ENCODE measurements around the gene PDIA6.
A peak's percentile ranks its signal among the peaks of the same experiment; 100 is the strongest.
"Not testable (repeated sequence)": the region's sequence is repeated elsewhere in the genome, so short reads cannot be mapped to it uniquely, and the experiment has no call there.

The PDIA6 gene

DNA sequence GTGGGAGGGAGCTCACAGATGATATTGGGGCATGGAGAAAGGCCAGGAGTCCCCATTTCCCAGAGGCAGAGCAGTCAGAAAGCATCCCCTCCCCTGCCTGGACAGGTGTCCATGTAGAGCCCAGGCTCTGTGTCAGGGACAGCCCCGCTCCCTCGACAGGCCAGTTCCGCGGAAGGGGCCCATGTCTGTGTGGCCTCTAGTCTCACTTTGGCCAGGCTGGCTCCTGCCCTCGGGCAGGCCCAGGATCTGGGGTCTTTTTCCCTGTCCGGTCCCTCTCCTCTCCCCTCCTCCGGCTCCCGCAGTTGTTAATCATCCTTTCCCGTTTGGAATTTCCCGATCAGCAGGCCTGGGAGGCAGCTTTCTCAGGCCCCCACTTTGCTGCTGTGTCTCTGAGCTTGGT is 20.4 kb upstream of the PDIA6 start:
- no peak for DNase-seq (ENCODE audit: low read depth)

DNA sequence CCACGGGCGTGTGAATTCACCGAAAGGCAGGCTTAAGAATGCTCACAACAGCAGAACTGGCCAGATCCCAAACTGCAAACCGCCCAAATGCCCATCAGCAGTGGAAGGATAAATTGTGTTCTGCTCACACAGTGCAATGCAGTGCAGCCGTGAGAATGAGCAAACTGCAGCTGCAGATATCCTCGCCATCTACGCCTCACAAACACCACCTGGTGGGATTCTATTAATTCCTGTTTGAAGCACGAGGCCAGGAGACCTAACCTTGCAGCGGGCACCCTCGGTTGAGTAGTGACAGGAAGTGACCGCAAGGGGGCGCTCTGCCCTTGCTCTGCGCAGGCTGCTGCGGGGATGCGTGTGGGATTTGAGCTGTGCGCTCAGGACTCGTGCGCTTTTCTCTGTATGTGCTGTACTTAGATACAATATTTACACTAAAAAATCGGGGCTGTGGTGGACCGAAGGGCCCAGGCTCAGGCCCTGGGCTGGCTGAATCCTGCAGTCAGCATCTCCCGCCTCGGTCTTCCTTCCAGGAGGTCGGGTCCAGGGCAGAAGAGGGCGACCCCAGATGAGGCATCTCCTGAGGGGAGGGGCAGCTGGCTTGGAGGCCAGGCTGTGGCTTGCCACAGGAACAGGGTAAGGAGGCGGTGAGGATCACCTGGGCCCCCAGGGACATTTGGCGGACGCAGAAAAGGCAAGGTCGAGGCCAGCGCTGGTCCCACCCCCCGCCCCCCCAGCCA is 19.8 kb upstream of the PDIA6 start:
- peak; percentile 55 for DNase-seq (ENCODE audit: low read depth)

DNA sequence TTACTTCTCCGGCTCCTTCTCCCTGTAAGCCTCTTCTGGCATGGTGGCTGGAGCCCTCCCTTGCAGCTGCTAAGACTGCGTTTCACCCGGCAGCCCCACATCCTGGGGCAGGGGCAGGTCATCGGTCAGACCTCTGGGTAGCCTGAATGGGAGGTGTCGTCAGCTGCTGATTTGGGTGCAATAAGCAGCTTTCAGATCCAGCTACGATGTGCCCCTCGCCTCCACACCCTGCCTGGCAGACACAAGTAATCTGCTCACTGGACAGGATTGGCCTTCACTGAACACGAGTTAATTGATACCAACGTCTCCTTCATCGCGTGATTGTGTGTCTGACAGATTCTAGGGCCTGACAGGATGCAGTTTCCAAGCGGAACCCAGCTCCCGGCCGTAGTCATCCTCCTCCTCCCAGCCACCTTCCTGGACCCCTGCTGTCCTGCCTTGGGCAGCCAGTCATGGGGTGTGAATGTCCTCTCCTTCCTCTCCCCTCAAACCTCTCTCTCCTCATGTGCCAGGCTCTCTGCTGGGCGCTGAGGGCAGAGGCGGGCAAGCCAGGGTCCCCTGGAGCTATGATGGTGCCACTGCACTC is 18.9 kb upstream of the PDIA6 start:
- no peak for DNase-seq (ENCODE audit: low read depth)

DNA sequence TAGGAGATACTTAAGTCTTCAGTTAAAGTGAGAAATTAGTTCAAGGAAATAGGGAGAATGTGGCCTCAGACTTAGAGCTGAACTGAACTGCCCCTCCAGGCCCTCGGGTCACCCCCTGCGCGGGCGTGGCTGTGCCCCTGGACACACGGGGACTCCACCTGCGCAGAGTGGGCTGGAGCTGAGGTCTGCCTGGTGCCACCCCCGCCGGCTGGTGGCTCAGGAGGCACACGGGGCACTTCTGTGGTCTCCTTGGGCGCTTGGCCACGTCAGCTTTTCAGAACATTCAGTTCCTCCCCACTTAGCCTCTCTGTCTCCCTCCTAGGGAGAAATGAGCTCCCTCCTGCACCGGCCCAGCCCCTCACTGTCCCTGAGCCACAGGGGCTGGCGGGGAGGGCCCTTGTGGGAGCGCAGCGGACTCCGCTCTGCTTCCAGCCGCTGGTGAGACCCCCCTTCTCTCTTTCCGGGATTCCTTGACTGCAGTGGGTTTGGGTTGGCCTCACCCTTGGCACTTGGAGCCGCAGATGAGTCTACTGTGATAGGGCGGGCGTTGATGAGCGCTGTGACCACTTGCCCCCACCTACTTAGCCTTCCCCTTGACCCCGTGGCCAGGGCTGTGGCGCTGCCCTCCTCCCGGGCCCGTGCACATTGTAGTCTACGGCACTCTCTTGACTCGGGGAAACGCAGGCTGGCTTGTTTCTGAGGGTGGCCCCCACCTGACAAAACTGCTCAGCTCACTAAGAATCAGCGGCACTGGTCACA is 18.2 kb upstream of the PDIA6 start:
- no peak for DNase-seq (ENCODE audit: low read depth)

DNA sequence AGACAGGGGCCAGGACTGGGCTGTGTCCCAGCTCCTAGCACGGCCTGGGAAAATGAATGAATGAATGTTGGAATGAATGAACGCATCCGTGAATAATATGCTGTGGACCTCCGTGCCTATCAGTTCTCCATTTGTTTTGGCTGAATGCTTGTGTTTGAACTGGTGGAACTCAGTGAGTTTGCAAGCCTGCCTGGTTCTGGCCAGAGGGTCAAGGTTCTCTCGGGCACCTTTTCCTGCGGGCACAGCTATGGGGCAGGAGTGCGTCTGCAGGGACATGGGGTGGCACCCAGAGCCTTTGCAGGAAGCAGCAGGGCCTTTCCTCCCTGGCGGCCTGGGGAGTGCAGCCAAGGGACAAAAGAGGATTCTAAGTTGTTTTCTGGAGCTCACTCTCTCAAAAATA is 17.6 kb upstream of the PDIA6 start:
- no peak for DNase-seq (ENCODE audit: low read depth)

DNA sequence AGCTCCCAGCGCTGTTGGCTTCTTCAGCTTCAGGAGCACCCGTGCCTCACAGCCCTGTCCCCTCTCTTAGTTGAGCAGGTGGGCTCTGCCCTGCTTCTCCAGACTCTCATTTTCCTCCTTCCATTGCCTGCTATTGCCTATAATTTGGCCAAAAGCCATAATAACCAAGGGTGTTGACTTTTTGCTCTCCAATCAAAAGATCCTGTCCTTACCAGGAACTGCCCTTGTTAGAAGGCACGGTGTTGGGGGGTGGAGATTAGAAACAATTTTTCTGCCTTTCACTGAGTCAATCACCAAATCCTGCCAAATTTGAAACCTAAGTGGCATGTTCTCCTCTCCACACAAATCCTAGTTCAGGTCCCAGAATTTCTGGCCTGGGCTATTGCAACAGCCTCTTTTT is 16.7 kb upstream of the PDIA6 start:
- DNase-seq (ENCODE audit: low read depth), result no peak

DNA sequence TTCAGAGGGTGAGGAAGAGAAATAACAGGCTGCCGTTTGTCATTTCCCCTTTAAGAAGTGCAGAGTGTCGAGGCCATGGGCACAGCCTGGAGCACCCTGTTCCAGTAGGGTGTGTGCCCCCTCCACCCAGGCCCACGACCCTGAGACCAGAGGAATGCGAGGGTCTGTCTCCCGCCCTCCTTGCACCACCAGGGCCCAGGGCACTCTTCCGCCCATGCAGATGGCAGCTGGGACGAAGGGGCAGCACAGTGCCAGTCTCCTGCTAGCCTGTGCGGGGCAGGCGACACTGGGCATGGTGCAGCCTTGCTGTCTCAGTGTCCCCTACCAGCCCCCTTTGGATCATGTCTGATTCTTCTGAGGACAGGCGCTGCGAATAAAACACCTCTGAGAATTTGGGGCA is 15.8 kb upstream of the PDIA6 start:
- DNase-seq (ENCODE audit: low read depth), result no peak

DNA sequence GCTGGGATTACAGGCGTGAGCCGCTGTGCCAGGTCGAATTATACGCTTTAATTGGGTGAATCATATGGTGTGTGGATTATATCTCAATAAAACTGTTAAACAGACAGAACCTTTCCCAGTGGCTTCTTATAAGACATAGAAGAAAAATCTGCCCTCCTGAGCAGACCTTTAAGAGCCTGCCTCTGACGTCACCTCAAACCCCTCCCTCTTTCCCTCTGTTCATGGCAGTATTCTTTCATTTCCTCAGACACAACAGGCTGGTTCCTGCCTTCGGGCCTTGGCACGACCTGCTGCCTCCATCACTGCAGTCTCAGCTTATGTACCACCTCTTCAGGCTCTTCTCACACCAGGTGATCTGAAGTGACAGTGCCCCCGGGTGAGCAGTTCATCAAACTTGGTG is 14.0 kb upstream of the PDIA6 start:
- DNase-seq (ENCODE audit: low read depth), result no peak

DNA sequence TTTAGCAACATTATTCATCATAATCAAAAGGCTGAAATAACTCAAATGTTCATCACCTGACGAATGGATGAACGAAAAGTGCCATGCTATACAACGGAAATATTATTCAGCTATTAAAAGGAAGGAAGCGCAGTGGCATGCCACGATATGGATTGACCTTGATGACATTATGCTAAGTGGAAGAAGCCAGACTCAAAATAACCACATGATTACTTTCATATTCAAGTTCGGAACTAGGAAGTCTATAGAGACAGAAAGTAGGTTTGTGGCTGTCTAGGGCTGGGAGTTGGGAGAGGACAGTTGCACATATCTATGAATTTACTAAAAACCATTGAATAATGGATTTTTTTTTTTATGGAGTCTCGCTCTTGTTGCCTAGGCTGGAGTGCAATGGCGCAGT is 13.4 kb upstream of the PDIA6 start:
- no peak for DNase-seq (ENCODE audit: low read depth)

DNA sequence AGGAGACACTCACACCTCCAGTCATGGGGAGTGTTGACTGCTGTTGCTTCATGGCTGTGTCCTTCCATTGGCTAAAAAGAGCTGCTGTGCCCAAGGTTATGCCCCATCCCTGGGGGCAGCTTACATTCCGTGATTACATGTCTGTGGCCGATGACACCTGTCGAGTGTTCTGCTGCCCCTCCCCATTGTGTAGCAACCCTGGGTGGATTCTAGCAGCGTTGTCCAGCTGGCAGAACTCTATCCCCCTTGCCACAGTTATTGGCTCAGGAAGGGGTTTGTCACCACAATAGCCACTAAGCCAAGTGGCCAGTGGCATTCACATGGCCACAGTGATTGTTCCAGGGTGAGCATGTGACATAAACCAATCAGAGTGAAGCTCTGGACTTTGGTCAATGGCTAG is 11.6 kb upstream of the PDIA6 start:
- no peak for DNase-seq (ENCODE audit: low read depth)

DNA sequence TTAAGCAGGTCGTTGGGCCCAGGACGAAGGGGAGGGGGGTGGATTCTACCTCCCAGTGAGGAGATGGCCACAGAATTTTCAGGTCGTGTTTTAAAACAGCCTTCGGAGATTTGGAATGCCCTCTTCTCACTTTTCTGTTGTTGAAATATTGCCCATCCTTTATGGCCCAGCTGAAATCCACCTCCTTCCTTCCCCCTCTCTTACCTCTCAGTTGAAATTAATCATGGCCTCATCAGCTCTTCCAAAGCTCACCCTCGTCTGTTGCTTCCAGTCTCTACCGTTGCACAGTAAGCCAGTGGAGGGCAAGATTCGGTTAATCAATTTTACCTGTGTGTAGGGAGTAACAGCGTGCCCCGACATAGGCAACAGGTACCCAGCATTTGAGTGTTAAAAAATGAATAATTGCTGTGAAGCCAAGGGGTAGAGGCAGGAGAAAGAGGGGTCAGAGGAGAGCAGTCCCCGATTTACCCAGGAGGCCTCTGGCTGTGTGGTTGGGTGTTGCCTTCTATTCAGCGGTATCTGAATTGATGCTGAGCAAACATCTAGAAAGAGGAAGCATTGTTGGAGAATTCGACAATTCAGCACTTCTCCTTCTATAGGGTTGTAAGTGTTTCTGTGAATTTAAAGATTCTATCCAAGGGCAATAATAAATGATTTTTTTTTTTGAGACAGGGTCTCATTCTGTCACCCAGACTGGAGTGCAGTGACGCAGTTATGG is 8.6 kb upstream of the PDIA6 start:
- no peak for DNase-seq (ENCODE audit: low read depth)

DNA sequence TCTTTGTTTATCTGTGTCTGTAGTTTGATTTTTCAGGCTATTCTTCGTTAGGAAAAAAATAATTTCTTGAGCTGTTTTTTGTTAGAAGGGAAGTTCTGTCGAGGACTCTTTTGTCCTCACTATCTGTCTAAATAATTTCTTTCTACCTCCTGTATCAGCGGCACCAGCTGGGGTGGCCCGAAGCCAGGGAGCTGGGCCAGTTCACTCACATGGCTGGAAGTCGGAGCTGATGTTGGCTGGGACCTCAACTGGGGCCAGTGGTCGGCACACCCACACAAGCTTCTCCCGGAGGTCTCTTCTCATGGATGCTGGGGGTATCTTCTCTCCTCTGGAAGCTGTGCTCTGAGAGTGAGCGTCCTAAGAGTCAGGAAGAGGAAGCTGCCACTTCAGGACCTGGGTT is 8.0 kb upstream of the PDIA6 start:
- no peak for DNase-seq (ENCODE audit: low read depth)

DNA sequence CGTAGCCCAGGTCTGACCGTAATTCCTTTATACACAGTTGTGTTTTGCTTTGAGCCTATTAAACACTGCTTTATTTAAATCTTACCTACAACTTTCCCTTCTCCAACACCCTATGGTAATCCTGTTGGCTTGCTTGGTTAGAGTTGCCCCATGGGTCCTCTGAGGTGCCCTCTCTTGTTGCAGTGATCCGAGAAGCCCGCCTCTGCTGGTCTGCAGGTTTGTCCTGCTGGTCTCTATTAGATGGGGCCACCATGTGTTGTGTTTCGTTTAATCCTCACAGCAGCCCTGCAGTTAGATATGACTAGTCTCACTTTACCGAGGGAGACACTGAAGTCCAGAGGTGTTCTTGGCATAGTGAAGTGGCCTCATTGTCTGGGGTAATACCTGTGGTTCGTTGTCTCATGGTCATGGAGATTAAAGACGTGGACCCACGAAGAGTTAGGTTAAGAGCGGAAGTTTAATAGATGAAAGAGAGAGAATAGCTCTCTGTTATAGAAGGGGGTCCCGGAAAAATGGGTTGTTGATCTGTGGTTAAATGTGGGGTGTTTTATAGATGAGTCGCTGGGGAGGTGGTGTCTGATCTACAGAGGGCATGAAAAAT is 7.2 kb upstream of the PDIA6 start:
- no peak for DNase-seq (ENCODE audit: low read depth)

DNA sequence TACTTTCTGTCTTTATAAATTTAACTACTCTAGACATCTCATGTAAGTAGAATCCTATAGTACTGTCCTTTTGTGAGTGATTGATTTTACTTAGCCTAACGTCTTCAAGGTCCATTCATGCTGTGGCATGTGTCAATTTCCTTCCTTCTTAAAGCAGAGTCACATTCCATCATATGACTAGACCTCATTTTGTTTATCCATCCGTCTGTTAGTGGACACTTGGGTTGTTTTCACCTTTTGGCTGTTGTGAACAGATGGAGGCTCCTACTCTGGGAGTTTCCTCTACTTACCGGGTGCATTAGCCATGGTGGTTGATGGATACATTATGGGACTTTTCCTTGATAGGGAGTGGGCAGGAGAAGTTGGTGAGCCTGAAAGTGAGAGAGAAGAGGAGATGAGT is 6.4 kb upstream of the PDIA6 start:
- no peak for DNase-seq (ENCODE audit: low read depth)

DNA sequence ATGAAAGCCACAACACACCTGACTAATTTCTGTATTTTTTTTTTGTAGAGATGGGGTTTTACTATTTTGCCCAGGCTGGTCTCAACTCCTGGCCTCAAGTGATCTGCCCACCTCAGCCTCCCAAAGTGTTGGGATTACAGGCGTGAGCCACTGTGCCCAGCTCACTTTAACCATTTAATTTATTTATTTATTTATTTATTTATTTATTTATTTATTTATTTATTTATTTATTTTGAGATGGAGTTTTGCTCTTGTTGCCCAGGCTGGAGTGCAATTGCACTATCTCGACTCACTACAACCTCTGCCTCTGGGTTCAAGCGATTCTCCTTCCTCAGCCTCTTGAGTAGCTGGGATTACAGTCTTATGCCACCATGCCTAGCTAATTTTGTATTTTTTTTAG is 5.7 kb upstream of the PDIA6 start:
- not testable (repeated sequence) for DNase-seq (ENCODE audit: low read depth)

DNA sequence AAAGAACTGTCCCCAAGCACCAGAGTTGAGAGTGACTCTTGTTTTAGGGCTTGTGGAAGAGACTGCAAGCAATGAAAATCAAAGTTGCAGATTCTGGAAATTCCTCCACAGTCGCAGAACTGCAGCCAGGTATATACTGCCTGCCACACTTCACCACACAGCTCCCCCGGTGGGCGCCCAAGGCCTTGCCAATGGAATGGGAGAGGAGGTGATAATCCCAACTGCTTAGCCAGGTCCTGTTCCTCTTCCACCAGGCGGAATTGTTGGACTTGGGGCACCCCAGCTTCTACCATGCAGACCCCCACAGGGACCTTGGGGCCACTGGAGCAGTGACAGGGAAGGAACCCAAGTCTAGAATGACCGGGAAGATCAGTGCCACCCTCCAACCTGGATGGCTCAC is 4.8 kb upstream of the PDIA6 start:
- DNase-seq (ENCODE audit: low read depth), result no peak

DNA sequence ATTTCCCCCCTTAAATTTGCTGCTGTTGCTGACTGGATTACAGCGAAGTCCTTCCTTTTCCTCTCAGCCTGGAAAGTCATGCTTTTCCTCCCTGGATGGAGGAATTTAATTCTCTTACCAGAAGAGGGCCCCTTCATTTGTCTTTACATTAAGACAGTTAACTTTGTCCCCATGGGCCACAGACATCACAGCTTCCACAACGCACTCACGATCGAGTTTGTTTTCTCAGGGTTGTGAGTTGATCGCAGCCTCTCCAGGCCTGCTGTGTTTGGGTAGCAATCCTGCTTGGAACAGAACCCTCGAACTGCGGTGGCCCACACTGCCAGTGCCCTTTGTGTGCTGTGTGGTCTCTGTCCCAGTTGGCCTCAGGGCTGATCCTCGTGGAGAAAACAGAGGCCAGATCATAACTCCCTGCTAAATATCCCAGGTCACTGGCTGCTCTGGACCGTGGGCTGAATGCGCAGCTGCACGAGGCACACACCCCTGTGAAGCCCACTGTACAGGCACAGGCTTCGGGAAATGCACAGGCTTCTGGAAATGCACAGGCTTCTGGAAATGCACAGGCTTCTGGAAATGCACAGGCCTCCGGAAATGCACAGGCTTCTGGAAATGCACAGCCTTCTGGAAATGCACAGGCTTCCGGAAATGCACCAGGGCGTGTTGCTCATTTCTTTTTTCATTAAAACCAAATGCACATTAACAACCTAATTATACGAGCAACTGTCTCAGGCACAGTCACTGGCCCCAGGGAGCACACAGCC is 2.2 kb upstream of the PDIA6 start:
- no peak for DNase-seq (ENCODE audit: low read depth)

DNA sequence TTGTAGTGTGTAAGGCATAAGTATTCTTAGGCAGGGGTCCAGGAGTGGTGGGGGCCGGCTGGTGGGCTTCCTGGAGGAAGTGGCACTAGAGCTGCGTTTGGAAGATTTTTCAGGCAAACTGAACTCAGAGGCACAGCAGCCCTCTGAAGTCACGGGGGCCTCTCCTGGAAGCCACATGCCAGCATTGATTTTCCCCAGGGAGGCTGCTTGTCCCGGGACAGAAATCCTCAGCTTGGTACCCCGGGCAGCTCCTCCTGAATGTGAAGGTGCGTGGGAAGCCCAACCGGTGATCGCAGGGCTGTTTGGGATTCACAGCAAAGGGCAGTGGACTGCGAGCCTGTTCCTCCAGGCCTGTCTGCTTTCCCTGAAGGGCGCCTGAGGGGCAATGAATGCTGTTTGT is 1.6 kb upstream of the PDIA6 start:
- no peak for DNase-seq (ENCODE audit: low read depth)

DNA sequence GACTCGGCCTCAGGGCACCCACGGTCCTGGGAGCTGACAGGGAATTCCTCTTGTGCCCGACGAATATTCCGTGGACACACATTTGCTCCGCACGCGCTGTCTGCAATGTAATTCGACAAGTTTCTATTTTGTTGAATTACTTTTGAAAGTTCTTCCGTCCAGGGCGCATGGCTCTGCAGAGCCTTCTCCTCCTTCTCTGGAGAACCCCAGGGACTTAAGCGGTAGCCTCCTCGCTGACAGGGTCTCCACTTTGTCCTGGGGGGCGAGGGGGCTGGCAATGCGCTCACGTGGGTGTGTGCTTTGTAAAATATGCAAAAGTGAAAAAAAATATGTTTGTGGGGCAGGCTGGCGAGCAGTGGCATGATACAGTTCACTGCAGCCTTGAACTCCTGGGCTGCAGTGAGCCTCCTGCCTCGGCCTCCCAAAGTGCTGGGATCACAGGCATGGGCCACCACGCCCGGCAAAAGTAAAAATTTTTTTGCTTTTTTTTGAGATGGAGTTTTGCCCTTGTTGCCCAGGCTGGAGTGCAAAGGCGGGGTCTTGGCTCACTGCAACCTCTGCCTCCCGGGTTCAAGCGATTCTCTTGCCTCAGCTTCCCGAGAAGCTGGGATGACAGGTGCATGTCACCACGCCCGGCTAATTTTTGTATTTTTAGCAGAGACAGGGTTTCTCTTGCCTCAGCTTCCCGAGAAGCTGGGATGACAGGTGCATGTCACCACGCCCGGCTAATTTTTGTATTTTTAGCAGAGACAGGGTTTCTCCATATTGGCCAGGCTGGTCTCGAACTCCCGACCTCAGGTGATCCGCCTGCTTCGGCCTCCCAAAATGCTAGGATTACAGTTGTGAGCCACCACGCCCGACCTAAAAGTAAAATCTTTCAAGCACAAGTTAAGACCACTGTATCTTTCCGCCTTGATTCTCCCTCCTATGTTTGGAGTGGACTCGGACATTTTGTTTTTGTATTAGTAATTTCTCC is 866 bp upstream of the PDIA6 start:
- DNase-seq (ENCODE audit: low read depth), result not testable (repeated sequence)

DNA sequence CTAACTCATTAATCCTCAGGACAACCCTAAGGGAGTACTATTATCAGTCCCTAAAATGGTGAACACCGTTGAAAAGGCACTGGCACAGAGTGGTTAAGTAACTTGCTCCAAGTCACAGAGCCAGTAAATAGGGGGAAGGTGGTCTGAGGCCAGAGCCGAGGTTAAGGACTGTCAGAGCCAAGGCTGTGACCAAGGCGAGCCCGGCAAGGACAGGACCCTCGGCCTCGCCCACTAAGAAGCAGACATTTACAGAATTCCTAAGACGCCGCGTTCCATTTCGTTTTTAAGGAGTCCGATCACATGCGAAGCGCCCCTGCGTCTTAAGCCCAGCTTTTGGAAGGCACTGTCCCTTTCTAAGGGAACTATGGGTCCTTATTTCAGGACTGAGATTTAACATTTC is 1.1 kb downstream of the PDIA6 start:
- no peak for DNase-seq (ENCODE audit: low read depth)
